ENCODE results near the gene AIRE.

Gene AIRE

DNA sequence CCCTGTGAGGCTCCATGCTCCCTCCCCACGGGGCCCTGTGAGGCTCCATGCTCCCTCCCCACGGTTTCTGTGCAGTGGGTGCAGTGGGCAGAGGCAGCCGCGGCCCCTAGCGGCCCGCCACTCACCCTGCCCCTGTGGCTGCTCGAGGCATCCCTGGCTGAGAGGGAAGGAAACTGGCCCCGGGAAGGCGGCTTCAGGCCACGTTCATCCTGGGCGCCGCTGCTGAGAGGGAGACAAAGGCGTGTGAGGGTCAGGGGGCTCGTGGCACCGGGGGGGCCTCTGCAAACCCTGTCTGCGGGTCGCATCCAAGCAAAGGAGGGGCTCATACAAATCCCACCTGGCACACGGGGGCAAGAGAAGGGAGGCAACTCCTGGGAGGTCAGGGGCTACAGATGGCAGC, 45.0 kb downstream of the AIRE start:
- DNase-seq (ENCODE audit: extremely low spot score): no peak
- ChIA-PET CTCF (no interaction called here), POLR2A (no interaction called here)
- no peak for TF ChIP-seq CTCF (IDR thresholded peaks at IDR 0.05; ENCODE audit: control extremely low read depth, extremely low read depth, low read depth, missing control alignments)

GRCh38 chr21:44331209-44331608, 45.5 kb downstream of the AIRE start:
- ChIA-PET CTCF (no interaction called here), POLR2A (no interaction called here)
- no peak for DNase-seq (ENCODE audit: extremely low spot score)
- TF ChIP-seq CTCF (IDR thresholded peaks at IDR 0.05; ENCODE audit: control extremely low read depth, extremely low read depth, low read depth, missing control alignments): no peak

GRCh38 chr21:44331650-44332307, 46.1 kb downstream of the AIRE start:
- ChIA-PET POLR2A (no interaction called here), CTCF (no interaction called here)
- DNase-seq (ENCODE audit: extremely low spot score): no peak
- TF ChIP-seq CTCF (IDR thresholded peaks at IDR 0.05; ENCODE audit: control extremely low read depth, extremely low read depth, low read depth, missing control alignments): no peak

- CTCF ChIA-PET: no interaction called here
- POLR2A ChIA-PET: no interaction called here
- no peak for DNase-seq (ENCODE audit: extremely low spot score)
- no peak for TF ChIP-seq CTCF (IDR thresholded peaks at IDR 0.05; ENCODE audit: control extremely low read depth, extremely low read depth, low read depth, missing control alignments)
Observed at GRCh38 chr21:44332383-44332782, 46.7 kb downstream of the AIRE start.

GRCh38 chr21:44332965-44333364, 47.3 kb downstream of the AIRE start:
- CTCF ChIA-PET: no interaction called here
- no peak for DNase-seq (ENCODE audit: extremely low spot score)

GRCh38 chr21:44333509-44334328, 48.0 kb downstream of the AIRE start:
- ChIA-PET CTCF (no interaction called here), POLR2A (no interaction called here)
- TF ChIP-seq CTCF (IDR thresholded peaks at IDR 0.05; ENCODE audit: control extremely low read depth, extremely low read depth, low read depth, missing control alignments): no peak
- DNase-seq (ENCODE audit: extremely low spot score): no peak

More at GRCh38 chr21:44332965-44333364, 47.3 kb downstream of the AIRE start:
- TF ChIP-seq CTCF (IDR thresholded peaks at IDR 0.05; ENCODE audit: control extremely low read depth, extremely low read depth, low read depth, missing control alignments): no peak
- POLR2A ChIA-PET: no interaction called here

Measured in GM10248 (cell line).